HL-60 (cell line): ENCODE measurements around the gene RHEX.

Experiments
- DNase-seq, 2 experiments: peaks; one replicate each; pipeline ENCODE4 v3.0.0-alpha.2; 2010 to 2020; ENCODE audit warnings: low read depth in 1 of 2, low spot score in 1 of 2
- H3K27ac ChIP-seq: fragments of 250-450 bp; sonication (Bioruptor Pico); replicated peaks from 2 replicates; pipeline ENCODE4 v1.5.1; 2020; ENCODE audit warnings: mild to moderate bottlenecking, moderate library complexity
- H3K27me3 ChIP-seq: fragments of 250-450 bp; sonication (Bioruptor Pico); 2 replicates; pipeline ENCODE4 v1.5.1; 2021; ENCODE audit warnings: mild to moderate bottlenecking, moderate library complexity; ENCODE audit not compliant: insufficient read depth, poor library complexity, severe bottlenecking
- H3K4me3 ChIP-seq: replicated peaks from 2 replicates; pipeline ENCODE4 v1.5.1; 2011; ENCODE audit warnings: mild to moderate bottlenecking, control low read depth, low read length; ENCODE audit not compliant: insufficient read depth
- GABPA ChIP-seq: IDR thresholded peaks from 2 replicates; pipeline ENCODE4 v1.6.1; 2012; ENCODE audit warnings: low read depth
- POLR2AphosphoS5 ChIP-seq: IDR thresholded peaks from 2 replicates; pipeline ENCODE4 v1.6.1; 2012; ENCODE audit warnings: low read depth
- SPI1 ChIP-seq: IDR thresholded peaks from 2 replicates; pipeline ENCODE4 v1.6.1; 2012; ENCODE audit warnings: low read depth, mild to moderate bottlenecking, borderline replicate concordance
- TF ChIP-seq, protein P1 (sequence below): IDR thresholded peaks from one replicate; pipeline ENCODE4 v1.5.1; 2011; ENCODE audit warnings: low read length, control low read depth, inconsistent platforms; ENCODE audit not compliant: insufficient read depth
- TF ChIP-seq, protein P2 (sequence below): IDR thresholded peaks from 2 replicates; pipeline ENCODE4 v1.6.1; 2012; ENCODE audit warnings: low read depth; ENCODE audit not compliant: insufficient replicate concordance

The RHEX gene

DNA sequence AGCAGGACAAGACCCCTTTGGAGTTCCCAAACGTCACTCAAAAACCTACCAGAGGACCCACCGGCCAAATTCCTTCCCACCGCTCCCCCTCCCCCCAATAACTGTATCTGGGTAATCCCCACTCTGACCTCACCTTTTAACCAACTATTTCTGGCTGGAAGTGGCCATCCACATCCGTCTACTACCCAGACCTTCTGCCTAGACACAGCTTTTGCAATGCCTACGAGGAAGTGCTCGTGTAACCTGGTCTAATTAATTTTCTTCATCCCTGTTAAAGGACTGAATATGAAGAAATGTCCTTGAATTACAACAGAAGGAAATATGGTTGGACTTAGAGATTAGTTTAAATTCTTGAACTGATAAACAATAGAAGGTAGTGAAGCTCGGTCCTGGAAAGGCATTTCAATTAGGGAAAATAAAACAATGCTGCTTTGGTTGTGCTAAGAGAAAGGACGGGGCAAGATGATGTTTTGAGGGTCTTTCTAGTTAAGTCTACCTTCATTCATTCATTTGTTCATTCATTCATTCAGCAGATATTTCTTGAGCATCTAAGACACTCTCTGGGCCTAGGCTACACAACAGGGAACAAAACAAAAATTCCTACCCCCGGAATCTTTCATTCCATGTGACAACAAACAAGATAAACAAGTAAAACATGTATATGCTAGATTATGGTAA, 45.4 kb downstream of the RHEX start:
- H3K27me3 ChIP-seq, result no peaks in the 10 kb centered on the region
- H3K4me3 ChIP-seq, result no peak overlapping the region
- peak; percentile 49 to 67 for DNase-seq
- H3K27ac ChIP-seq, result no peak overlapping the region
- TF ChIP-seq SPI1, result peak; percentile 69
- TF ChIP-seq, protein P1, sequence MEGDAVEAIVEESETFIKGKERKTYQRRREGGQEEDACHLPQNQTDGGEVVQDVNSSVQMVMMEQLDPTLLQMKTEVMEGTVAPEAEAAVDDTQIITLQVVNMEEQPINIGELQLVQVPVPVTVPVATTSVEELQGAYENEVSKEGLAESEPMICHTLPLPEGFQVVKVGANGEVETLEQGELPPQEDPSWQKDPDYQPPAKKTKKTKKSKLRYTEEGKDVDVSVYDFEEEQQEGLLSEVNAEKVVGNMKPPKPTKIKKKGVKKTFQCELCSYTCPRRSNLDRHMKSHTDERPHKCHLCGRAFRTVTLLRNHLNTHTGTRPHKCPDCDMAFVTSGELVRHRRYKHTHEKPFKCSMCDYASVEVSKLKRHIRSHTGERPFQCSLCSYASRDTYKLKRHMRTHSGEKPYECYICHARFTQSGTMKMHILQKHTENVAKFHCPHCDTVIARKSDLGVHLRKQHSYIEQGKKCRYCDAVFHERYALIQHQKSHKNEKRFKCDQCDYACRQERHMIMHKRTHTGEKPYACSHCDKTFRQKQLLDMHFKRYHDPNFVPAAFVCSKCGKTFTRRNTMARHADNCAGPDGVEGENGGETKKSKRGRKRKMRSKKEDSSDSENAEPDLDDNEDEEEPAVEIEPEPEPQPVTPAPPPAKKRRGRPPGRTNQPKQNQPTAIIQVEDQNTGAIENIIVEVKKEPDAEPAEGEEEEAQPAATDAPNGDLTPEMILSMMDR, result no peak

DNA sequence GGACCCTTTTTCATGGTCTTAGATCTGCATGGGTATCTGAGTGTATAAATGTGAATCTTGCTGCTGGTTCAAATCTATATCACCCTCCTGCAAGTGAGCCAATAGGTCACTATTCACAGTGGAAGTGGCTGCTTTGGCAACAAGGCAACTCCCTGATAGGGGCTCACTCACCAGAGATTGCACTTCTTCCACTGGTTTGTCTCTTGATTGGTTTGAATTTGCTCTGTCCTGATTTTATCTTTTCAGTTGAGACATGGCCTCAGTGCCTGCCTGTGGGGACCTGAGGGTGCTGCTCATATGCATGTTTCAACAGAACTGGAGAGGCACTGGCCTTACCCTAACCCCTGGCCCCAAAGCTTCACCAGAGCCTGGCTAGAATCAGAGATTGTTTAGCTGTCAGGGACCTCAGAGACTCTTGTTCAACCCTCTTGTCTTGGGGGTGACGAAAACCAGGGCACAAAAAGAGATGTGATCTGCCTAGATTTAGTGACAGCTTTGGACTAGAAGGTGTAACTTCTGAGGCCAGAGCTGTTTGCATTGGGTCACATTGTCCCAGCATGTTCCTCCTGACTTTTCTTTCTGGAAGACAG, 47.3 kb downstream of the RHEX start:
- H3K27ac ChIP-seq, result no peak overlapping the region
- TF ChIP-seq SPI1, result no peak
- TF ChIP-seq, protein P1, result no peak
- no peak for TF ChIP-seq POLR2AphosphoS5
- H3K27me3 ChIP-seq, result no peaks in the 10 kb centered on the region
- peak in 1 of 2 experiments; percentile 51 for DNase-seq
- no peak overlapping the region for H3K4me3 ChIP-seq

DNA sequence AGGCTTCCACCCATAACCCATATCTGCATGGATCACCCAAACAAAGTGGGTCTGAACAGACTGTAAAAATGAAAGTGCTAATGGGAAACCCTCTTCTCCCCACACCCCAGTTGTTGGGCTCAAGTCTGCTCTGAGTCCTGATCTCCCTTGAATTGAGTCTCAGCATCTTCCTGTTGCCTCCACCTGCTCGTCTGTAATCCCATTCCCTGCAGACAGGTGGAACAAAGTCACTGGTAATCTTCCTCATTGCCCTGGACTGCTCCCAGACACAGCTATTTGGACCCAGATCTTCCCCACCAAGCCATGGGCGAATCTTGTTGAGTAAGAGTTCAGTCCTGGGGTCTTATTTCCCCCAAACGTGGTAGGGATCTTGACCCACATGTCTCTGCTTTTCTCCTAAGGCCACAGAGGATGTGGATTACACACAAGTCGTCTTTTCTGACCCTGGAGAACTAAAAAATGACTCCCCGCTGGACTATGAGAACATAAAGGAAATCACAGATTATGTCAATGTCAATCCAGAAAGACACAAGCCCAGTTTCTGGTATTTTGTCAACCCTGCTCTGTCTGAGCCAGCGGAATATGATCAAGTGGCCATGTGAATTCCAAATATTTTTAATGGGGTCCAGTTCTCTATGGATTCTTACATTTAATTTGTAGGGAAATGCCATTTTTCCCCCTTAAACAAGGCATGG, 48.5 kb downstream of the RHEX start:
- H3K4me3 ChIP-seq, result no peak overlapping the region
- H3K27me3 ChIP-seq, result no peaks in the 10 kb centered on the region
- no peak for TF ChIP-seq SPI1
- TF ChIP-seq, protein P2, sequence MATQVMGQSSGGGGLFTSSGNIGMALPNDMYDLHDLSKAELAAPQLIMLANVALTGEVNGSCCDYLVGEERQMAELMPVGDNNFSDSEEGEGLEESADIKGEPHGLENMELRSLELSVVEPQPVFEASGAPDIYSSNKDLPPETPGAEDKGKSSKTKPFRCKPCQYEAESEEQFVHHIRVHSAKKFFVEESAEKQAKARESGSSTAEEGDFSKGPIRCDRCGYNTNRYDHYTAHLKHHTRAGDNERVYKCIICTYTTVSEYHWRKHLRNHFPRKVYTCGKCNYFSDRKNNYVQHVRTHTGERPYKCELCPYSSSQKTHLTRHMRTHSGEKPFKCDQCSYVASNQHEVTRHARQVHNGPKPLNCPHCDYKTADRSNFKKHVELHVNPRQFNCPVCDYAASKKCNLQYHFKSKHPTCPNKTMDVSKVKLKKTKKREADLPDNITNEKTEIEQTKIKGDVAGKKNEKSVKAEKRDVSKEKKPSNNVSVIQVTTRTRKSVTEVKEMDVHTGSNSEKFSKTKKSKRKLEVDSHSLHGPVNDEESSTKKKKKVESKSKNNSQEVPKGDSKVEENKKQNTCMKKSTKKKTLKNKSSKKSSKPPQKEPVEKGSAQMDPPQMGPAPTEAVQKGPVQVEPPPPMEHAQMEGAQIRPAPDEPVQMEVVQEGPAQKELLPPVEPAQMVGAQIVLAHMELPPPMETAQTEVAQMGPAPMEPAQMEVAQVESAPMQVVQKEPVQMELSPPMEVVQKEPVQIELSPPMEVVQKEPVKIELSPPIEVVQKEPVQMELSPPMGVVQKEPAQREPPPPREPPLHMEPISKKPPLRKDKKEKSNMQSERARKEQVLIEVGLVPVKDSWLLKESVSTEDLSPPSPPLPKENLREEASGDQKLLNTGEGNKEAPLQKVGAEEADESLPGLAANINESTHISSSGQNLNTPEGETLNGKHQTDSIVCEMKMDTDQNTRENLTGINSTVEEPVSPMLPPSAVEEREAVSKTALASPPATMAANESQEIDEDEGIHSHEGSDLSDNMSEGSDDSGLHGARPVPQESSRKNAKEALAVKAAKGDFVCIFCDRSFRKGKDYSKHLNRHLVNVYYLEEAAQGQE, result no peak
- no peak for TF ChIP-seq GABPA
- TF ChIP-seq, protein P1, result no peak
- no peak for TF ChIP-seq POLR2AphosphoS5
- no peak for DNase-seq
- peak overlapping the region; percentile 25 for H3K27ac ChIP-seq

DNA sequence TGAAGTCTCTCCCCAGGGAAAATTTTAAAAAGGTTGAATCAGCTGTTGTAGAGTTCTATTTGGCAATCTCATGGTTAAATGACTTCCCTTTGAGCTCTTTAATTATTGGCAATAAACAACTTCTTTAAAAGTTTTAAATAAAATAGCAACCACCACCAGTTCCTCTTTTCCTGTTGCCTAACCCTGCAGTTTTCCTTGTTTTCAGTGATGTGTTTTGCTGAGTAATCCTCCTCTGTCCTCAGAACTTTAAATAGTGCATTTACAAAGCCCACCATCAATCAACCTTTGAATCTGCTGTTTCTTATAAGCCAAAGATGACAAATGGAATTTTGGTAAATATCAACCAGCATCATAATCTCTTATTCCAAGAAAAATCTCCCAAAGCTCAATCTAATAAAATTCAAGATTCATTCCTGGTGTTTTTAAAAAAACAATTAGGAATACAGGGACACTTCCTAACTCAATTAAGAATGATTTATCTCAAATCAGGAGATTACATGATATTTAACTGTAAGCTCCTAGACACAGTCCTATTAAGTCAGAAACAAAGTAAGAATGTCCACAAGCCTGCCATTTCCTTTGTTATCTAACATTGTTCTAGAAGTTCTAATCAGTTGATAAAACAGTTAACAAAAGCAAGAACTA, 49.4 kb downstream of the RHEX start:
- Histone ChIP-seq H3K27me3 (no peaks in the 10 kb centered on the region), H3K27ac (peak overlapping the region; percentile 25), H3K4me3 (no peak overlapping the region)
- peak; percentile 98 for TF ChIP-seq SPI1
- TF ChIP-seq, protein P1, result no peak
- DNase-seq, result peak in 1 of 2 experiments; percentile 64
